Activated naive CD8-positive, alpha-beta T cell treated with anti-CD3 and anti-CD28 coated beads, Interleukin-2, amount 50 U/mL, for 24 hours (primary cell): ENCODE results near the gene AP3M1.

Source experiments
- ATAC-seq: fragments of 150-1000 bp; cut with Tn5 transposase; one replicate; pipeline ENCODE4 v1.10.0; 2021
- DNase-seq: peaks from one replicate; pipeline ENCODE4 v3.0.0; 2021
- H3K27ac Mint-ChIP-seq: one replicate; pipeline ENCODE4 v1.8.0; 2021; ENCODE audit warnings: mild to moderate bottlenecking, mixed read lengths
- H3K27me3 Mint-ChIP-seq: one replicate; pipeline ENCODE4 v1.8.0; 2021; ENCODE audit warnings: mixed read lengths
- H3K36me3 Mint-ChIP-seq: one replicate; pipeline ENCODE4 v1.8.0; 2021; ENCODE audit warnings: low read depth, mixed read lengths
- H3K4me1 Mint-ChIP-seq: one replicate; pipeline ENCODE4 v1.8.0; 2021; ENCODE audit warnings: mixed read lengths
- H3K4me3 Mint-ChIP-seq: one replicate; pipeline ENCODE4 v1.8.0; 2021; ENCODE audit warnings: mild to moderate bottlenecking, moderate library complexity, mixed read lengths
- H3K9me3 Mint-ChIP-seq: one replicate; pipeline ENCODE4 v1.8.0; 2021; ENCODE audit warnings: mixed read lengths

The AP3M1 gene

GRCh38 chr10:74175510-74176379, 25.1 kb upstream of the AP3M1 start:
- DNase-seq: no peak
- H3K27ac Mint-ChIP-seq: peak overlapping the region; percentile 96
- no peaks in the 10 kb centered on the region for H3K9me3 Mint-ChIP-seq
- H3K27me3 Mint-ChIP-seq: no peaks in the 10 kb centered on the region
- peaks cover 46% of the 10 kb centered on the region for H3K4me1 Mint-ChIP-seq
- H3K4me3 Mint-ChIP-seq: peak overlapping the region; percentile 94
- ATAC-seq: no peak
- H3K36me3 Mint-ChIP-seq: peaks cover 10% of the 10 kb centered on the region

- DNase-seq (no peak), ATAC-seq (no peak)
- Mint-ChIP-seq H3K9me3 (no peaks in the 10 kb centered on the region), H3K27ac (peak overlapping the region; percentile 27), H3K4me1 (peaks cover 40% of the 10 kb centered on the region), H3K4me3 (no peak overlapping the region), H3K36me3 (peaks cover 7% of the 10 kb centered on the region), H3K27me3 (no peaks in the 10 kb centered on the region)
Measured at GRCh38 chr10:74174521-74174920, 23.9 kb upstream of the AP3M1 start.

- Mint-ChIP-seq H3K4me1 (peaks cover 36% of the 10 kb centered on the region), H3K27ac (no peak overlapping the region)
- ATAC-seq: no peak
Measured at GRCh38 chr10:74171625-74172024, 21.0 kb upstream of the AP3M1 start.

GRCh38 chr10:74167443-74167842, 16.8 kb upstream of the AP3M1 start:
- Mint-ChIP-seq H3K4me1 (peaks cover 43% of the 10 kb centered on the region), H3K27me3 (no peaks in the 10 kb centered on the region), H3K27ac (no peak overlapping the region), H3K36me3 (peaks cover 1% of the 10 kb centered on the region), H3K4me3 (no peak overlapping the region), H3K9me3 (no peaks in the 10 kb centered on the region)
- DNase-seq (no peak), ATAC-seq (no peak)

More at GRCh38 chr10:74171625-74172024, 21.0 kb upstream of the AP3M1 start:
- Mint-ChIP-seq H3K27me3 (no peaks in the 10 kb centered on the region), H3K36me3 (no peaks in the 10 kb centered on the region), H3K4me3 (no peak overlapping the region), H3K9me3 (no peaks in the 10 kb centered on the region)
- DNase-seq: no peak

GRCh38 chr10:74165530-74165901, 14.9 kb upstream of the AP3M1 start:
- ATAC-seq (no peak), DNase-seq (no peak)
- peaks cover 1% of the 10 kb centered on the region for H3K36me3 Mint-ChIP-seq
- H3K9me3 Mint-ChIP-seq: no peaks in the 10 kb centered on the region
- peak overlapping the region; percentile 3 for H3K27ac Mint-ChIP-seq
- H3K4me3 Mint-ChIP-seq: no peak overlapping the region
- peaks cover 46% of the 10 kb centered on the region for H3K4me1 Mint-ChIP-seq
- no peaks in the 10 kb centered on the region for H3K27me3 Mint-ChIP-seq

- Mint-ChIP-seq H3K27me3 (no peaks in the 10 kb centered on the region), H3K9me3 (no peaks in the 10 kb centered on the region), H3K36me3 (peaks cover 1% of the 10 kb centered on the region), H3K27ac (no peak overlapping the region), H3K4me1 (peaks cover 46% of the 10 kb centered on the region), H3K4me3 (no peak overlapping the region)
- DNase-seq: no peak
- no peak for ATAC-seq
Measured at GRCh38 chr10:74164716-74165529, 14.3 kb upstream of the AP3M1 start.

- Mint-ChIP-seq H3K4me1 (peaks cover 34% of the 10 kb centered on the region), H3K36me3 (peaks cover 3% of the 10 kb centered on the region), H3K27ac (no peak overlapping the region), H3K4me3 (no peak overlapping the region), H3K27me3 (no peaks in the 10 kb centered on the region), H3K9me3 (no peaks in the 10 kb centered on the region)
- ATAC-seq (no peak), DNase-seq (no peak)
Measured at GRCh38 chr10:74163319-74164068, 12.9 kb upstream of the AP3M1 start.

GRCh38 chr10:74160013-74160412, 9.4 kb upstream of the AP3M1 start:
- Mint-ChIP-seq H3K36me3 (peaks cover 3% of the 10 kb centered on the region), H3K4me1 (peaks cover 28% of the 10 kb centered on the region), H3K4me3 (no peak overlapping the region), H3K9me3 (no peaks in the 10 kb centered on the region), H3K27ac (no peak overlapping the region), H3K27me3 (no peaks in the 10 kb centered on the region)
- no peak for DNase-seq
- no peak for ATAC-seq

- no peak overlapping the region for H3K4me3 Mint-ChIP-seq
- H3K4me1 Mint-ChIP-seq: peaks cover 32% of the 10 kb centered on the region
Measured at GRCh38 chr10:74156919-74157289, 6.3 kb upstream of the AP3M1 start.

GRCh38 chr10:74153676-74154075, 3.0 kb upstream of the AP3M1 start:
- ATAC-seq: no peak
- peaks cover 11% of the 10 kb centered on the region for H3K36me3 Mint-ChIP-seq
- DNase-seq: no peak
- no peak overlapping the region for H3K4me3 Mint-ChIP-seq
- no peak overlapping the region for H3K27ac Mint-ChIP-seq
- H3K4me1 Mint-ChIP-seq: peaks cover 33% of the 10 kb centered on the region
- H3K9me3 Mint-ChIP-seq: no peaks in the 10 kb centered on the region
- no peaks in the 10 kb centered on the region for H3K27me3 Mint-ChIP-seq

More at GRCh38 chr10:74156919-74157289, 6.3 kb upstream of the AP3M1 start:
- Mint-ChIP-seq H3K27me3 (no peaks in the 10 kb centered on the region), H3K9me3 (no peaks in the 10 kb centered on the region), H3K27ac (no peak overlapping the region), H3K36me3 (peaks cover 13% of the 10 kb centered on the region)
- ATAC-seq: no peak
- no peak for DNase-seq

GRCh38 chr10:74153123-74153522, 2.5 kb upstream of the AP3M1 start:
- H3K27me3 Mint-ChIP-seq: no peaks in the 10 kb centered on the region
- H3K4me3 Mint-ChIP-seq: no peak overlapping the region
- peaks cover 12% of the 10 kb centered on the region for H3K36me3 Mint-ChIP-seq
- peaks cover 38% of the 10 kb centered on the region for H3K4me1 Mint-ChIP-seq
- H3K9me3 Mint-ChIP-seq: no peaks in the 10 kb centered on the region
- no peak for DNase-seq
- no peak for ATAC-seq
- no peak overlapping the region for H3K27ac Mint-ChIP-seq

- DNase-seq: no peak
- Mint-ChIP-seq H3K9me3 (no peaks in the 10 kb centered on the region), H3K36me3 (peaks cover 17% of the 10 kb centered on the region), H3K4me1 (peaks cover 41% of the 10 kb centered on the region), H3K27ac (no peak overlapping the region), H3K4me3 (no peak overlapping the region), H3K27me3 (no peaks in the 10 kb centered on the region)
- ATAC-seq: no peak
Measured at GRCh38 chr10:74151879-74152722, 1.5 kb upstream of the AP3M1 start.

- peak; percentile 100 for DNase-seq
- no peaks in the 10 kb centered on the region for H3K9me3 Mint-ChIP-seq
- no peak within 1 kb of the TSS for H3K4me3 Mint-ChIP-seq
- no peaks in the 10 kb centered on the region for H3K27me3 Mint-ChIP-seq
- H3K36me3 Mint-ChIP-seq: peaks cover 20% of the 10 kb centered on the region
- H3K4me1 Mint-ChIP-seq: peaks cover 45% of the 10 kb centered on the region
- no peak within 1 kb of the TSS for H3K27ac Mint-ChIP-seq
- ATAC-seq: peak; percentile 93
Measured at GRCh38 chr10:74150990-74151878, 606 bp upstream of the AP3M1 start, which contains the start of gene ADK. Gene ADK, plus strand, starts transcription at chr10:74151221. Its CDS starts 58 bp downstream, at chr10:74151279.
